Measurements from ENCODE around the gene PTPRD. TPM values are rescaled to one million over a fixed set of nuclear protein-coding genes. Genes with fewer than 3 reads are reported as not detected.

The PTPRD gene
- polyA plus RNA-seq, 1 donor = 145 TPM

GRCh38 chr9:8677741-8678140, 1935.1 kb downstream of the PTPRD start:
- DNase-seq = no peak

DNA sequence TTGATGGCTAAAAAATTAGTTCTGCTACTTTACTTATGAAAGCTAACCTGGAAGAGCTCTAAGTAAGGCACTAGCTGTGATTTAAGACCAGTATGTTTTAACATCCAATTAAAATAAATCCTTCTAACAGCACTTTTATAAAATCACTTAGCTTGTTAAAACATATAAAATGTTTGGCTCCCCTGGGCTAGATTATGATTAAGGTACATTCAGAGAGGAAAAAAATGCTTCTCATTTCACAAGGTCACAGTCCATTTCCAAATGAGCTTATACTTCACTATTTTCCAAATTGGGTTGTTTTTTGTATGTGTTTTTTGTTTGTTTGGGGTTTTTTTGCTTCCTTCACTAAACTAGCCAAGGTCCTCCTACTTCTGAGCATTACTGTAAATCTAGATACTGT, 1938.3 kb downstream of the PTPRD start:
- no peak for DNase-seq

- no peak for DNase-seq
These were observed 1939.0 kb downstream of the PTPRD start for GRCh38 chr9:8673830-8674229.

GRCh38 chr9:8670751-8671150, 1942.1 kb downstream of the PTPRD start:
- DNase-seq = no peak

GRCh38 chr9:8668751-8669150, 1944.1 kb downstream of the PTPRD start:
- DNase-seq = no peak

DNA sequence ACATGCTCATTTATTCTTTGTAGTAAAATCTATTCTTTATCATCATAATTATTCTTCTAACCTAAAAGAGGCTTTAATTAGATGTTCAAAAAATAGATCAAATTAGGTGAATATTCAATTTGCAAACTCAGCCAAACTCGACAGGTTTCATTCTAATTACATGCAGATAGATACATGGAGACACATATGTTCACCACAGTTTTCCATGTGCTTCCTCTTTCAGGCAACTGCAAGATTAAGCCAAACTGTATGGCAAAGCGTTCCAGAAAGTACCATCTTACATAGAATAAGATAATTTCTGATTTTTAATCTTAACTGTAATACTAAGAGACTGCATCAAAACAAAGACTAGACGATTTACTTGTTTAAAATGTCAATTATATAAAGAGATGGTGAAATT, 1944.6 kb downstream of the PTPRD start:
- DNase-seq = no peak

DNA sequence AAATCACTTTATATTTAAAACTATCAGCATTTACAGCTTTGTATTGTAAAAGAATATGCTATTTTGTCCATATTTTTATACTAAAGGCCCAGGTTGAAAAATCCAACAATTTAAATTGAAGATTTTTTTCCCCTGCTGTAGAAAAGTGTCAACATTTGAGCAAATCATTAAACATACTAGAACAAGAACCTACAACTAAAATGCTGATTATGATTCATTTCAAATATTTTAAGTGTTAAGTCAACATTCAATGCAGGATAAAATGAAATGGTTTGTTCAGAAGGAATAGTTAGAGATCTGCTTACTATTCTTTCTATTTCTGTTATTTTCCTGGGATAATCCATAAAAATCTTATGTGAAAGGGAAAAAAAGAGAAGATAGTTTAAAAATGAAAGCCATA, 1946.7 kb downstream of the PTPRD start:
- DNase-seq = no peak

- DNase-seq = peak; percentile 41
These were observed 1952.4 kb downstream of the PTPRD start for GRCh38 chr9:8660383-8660782.

- no peak for DNase-seq
These were observed 1953.7 kb downstream of the PTPRD start for GRCh38 chr9:8659108-8659507.

DNA sequence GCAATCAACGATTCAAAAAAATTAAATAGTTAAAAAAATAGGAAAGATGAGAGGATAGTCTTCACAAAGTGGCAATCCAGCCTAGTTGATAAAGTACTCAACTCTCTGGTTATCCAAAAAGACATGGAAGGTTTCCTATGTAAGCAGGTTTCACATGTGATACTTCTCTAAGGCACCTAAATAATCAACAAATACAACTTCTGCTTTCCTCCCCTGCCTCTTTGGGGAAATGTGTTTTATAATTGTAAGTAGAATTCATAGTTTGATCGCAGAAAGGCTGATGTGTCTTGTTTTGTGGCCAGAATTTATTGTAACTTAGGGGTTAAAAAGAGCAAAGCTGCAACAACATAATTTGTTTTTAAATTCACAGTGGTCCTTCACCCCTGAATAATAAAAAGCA, 1957.7 kb downstream of the PTPRD start:
- no peak for DNase-seq

DNA sequence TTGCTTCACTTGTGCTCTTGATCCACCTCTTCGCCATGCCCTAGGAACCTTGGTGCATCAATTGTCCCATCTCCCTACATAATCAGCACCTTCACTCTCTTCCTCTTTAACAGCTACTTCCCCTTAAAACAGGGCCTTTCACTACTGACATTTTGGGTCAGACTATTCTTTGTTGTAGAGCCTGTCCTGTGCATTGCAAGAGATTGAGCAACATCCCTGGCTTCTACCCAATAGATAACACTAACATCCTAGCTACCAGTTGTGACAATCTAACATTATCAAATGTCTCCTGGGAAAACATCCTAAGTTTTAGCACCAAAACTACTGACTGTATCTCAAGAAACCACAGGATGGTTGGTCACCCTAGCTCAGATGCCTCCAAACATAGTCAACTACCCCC, 1958.9 kb downstream of the PTPRD start:
- DNase-seq = no peak

- no peak for DNase-seq
These were observed 1959.7 kb downstream of the PTPRD start for GRCh38 chr9:8653111-8653510.

DNA sequence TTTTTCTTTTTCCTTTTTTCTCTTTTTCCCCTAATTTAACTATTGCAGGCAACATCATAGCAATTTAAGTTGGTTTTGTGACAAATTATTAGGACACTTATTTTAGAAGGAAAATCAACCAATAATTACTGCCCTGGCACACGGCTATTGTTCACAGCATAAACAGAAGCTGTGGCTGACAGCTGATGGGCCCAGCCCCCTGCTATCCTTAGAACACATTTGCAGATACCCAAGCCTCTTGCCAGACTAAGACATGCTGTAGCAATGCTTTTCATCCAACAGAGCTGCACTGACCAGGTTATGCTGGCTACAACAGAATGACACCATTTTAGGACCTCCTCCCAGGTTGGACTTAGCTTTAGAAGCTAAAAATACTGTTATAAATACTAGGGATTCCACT, 1960.5 kb downstream of the PTPRD start:
- DNase-seq = no peak

- no peak for DNase-seq
These were observed 1961.0 kb downstream of the PTPRD start for GRCh38 chr9:8651846-8652215.

DNA sequence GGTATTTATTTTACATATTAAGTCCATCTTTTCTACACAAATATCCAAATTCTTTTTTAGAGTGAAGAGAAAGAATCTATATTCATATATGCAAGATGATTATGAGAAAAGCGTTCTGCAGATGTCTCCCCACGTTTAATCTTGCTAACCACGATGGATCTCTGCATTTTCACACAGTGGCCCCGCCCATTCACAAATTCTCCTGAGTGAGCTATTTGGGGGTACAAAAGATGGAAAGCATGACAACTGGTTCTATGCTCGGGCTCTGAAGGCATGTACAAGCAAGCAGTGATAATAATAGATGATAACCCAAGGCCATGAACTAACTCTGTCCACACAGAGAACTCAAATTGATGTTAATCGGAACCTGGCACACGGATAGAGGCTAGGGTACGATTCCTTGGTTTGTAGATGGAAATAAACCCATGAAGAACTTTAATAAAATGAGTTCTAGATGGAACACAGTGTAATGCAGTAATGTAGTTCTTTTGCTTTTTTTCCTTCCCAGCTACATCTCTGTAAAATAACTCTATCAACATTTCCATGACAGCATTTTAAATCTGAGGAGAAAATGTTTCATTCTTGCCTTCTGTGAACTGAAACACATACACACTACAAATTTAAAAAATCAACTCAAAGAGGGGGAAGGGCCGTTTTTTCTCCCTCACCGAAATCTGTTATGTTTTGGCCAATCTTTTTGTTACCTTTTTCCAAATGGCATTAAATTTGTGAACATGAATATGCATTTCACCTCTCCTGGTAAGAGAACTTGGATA, 1961.5 kb downstream of the PTPRD start:
- DNase-seq = no peak

DNA sequence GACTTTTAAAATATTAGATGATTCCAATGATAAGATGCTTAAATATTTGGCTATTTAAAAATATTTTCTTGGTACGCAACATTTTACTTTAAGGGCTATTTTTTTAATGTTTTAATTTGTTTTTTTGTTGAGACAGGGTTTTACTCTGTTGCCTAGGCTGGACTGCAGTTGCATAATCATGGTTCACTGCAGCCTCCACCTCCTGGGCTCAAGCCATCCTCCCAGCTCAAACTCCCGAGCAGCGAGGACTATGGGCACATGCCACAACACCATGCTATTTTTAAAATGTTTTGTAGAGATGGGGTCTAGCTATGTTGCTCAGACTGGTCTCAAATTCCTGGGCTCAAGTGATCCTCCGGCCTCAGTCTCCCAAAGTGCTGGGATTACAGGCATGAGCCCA, 1963.0 kb downstream of the PTPRD start:
- DNase-seq = no peak

DNA sequence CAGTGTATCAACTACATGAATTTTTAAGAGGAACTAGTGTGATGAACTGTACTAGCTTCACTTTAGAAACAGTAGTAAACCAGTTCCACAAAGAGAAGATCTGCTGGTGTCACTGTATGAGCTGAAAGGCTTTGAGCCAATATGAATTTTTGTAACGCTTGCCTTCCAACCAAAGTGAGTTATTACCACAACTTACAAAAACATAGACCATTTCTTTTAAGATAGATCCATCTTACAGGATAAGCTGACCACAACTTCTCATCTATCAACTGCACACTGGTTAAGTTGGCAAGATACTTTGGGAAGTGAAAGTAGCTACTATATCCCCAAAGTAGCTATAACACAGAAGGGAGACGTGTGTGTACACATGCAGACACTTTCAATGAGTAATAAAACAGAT, 1963.6 kb downstream of the PTPRD start:
- no peak for DNase-seq

DNA sequence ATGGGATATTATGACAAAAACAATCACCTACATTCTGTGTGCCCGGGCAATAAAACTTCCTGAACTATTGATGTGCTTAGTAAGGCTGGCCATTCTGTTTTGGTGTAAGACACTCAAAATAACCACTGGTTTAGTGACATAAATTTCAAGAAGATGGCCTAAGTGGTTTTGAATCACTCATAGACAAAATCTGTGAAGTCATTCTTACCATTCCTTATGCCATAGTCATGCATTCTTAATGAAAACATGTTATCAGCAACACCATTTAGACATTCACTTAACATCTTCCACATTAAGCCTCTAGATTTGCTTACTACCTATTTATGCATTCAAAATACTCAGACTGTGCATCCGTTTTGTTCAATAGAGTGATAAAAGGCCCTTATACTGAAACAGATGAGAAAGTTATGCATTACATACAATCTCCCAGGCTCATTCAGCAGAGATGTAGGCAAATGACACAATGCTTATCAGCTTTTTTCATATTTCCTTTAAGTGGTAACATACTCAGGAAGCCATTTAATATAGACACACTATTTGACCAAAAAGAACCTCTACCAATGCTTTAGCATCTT, 1964.4 kb downstream of the PTPRD start:
- no peak for DNase-seq

DNA sequence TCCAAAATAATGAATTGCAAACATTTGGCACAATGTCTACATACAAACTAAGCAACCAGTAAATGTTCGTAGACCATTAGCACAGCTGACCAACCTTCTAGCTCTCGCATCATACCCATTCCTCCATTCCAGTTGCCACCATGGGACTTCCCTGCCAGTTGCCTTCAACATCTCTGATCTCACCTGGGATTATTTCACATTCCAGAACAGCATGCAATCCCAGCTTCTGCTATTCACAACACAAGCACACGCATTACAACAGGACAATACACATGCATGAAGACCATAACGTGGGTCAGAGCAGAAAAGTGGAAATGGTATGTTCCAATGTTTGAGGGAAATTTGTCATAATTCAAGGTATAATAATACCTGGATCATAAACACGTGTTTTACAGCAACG, 1965.0 kb downstream of the PTPRD start:
- DNase-seq = no peak

GRCh38 chr9:8644571-8644970, 1968.2 kb downstream of the PTPRD start:
- no peak for DNase-seq

GRCh38 chr9:8643896-8644295, 1968.9 kb downstream of the PTPRD start:
- DNase-seq = no peak

GRCh38 chr9:8643464-8643863, 1969.3 kb downstream of the PTPRD start:
- no peak for DNase-seq

- DNase-seq = no peak
These were observed 1972.0 kb downstream of the PTPRD start for GRCh38 chr9:8640761-8641160.

GRCh38 chr9:8637626-8638025, 1975.2 kb downstream of the PTPRD start:
- DNase-seq = no peak

Measured in left kidney (tissue), 2 donors.